SK-N-SH (cell line): ENCODE measurements around the gene GOLGA6L6.
"Not testable (repeated sequence)": the region's sequence is repeated elsewhere in the genome, so short reads cannot be mapped to it uniquely, and the experiment has no call there.

Experiments
- CTCF ChIP-seq: fragments of 200-600 bp; sonication (generic); IDR thresholded peaks from 2 replicates; pipeline ENCODE4 v1.6.1; 2017; ENCODE audit warnings: antibody characterized with exemption, mild to moderate bottlenecking, moderate library complexity
- EP300 ChIP-seq, 2 experiments: IDR thresholded peaks; 2 replicates each; pipeline versions ENCODE4 v1.4.0 to v1.6.1; 2012; ENCODE audit warnings: borderline replicate concordance in 1 of 2, low read depth in 1 of 2, low read length in 1 of 2
- EZH2phosphoT487 ChIP-seq: fragments of 200-600 bp; sonication (generic); IDR thresholded peaks from 2 replicates; pipeline ENCODE4 v1.6.1; 2017; ENCODE audit warnings: low read depth, mixed run types, mild to moderate bottlenecking, antibody characterized with exemption, moderate library complexity, borderline replicate concordance
- IRF3 ChIP-seq: fragments of 150-350 bp; IDR thresholded peaks from 2 replicates; pipeline ENCODE4 v1.6.1; 2016; ENCODE audit warnings: mild to moderate bottlenecking, low read depth, low read length
- JUND ChIP-seq: IDR thresholded peaks from 2 replicates; pipeline ENCODE4 v1.4.0; 2012
- MAX ChIP-seq: IDR thresholded peaks from 2 replicates; pipeline ENCODE4 v1.4.0; 2012; ENCODE audit warnings: low read depth
- NFIC ChIP-seq: IDR thresholded peaks from 2 replicates; pipeline ENCODE4 v1.4.0; 2012; ENCODE audit warnings: borderline replicate concordance
- POLR2AphosphoS5 ChIP-seq: IDR thresholded peaks from 2 replicates; pipeline ENCODE4 v1.6.1; 2012; ENCODE audit warnings: low read depth, low read length
- REST ChIP-seq: IDR thresholded peaks from 2 replicates; pipeline ENCODE4 v1.6.1; 2012; ENCODE audit warnings: mild to moderate bottlenecking, low read depth, low read length, moderate library complexity
- RFX5 ChIP-seq: IDR thresholded peaks from 2 replicates; pipeline ENCODE4 v1.6.1; 2012; ENCODE audit warnings: mild to moderate bottlenecking, improper control_type of control experiment, low read length
- TAF1 ChIP-seq: IDR thresholded peaks from 2 replicates; pipeline ENCODE4 v1.6.1; 2012; ENCODE audit warnings: low read depth, mild to moderate bottlenecking, low read length, moderate library complexity, borderline replicate concordance
- USF2 ChIP-seq: fragments of 150-350 bp; IDR thresholded peaks from 2 replicates; pipeline ENCODE4 v1.6.1; 2017; ENCODE audit warnings: antibody characterized with exemption, low read length, low read depth, borderline replicate concordance

- TF ChIP-seq CTCF; REST; IRF3; USF2; TAF1; EZH2phosphoT487; NFIC; MAX; RFX5; POLR2AphosphoS5; JUND; EP300 (IDR thresholded peaks at IDR 0.05; ENCODE audit: borderline replicate concordance in 1 of 2, low read depth in 1 of 2, low read length in 1 of 2): not testable (repeated sequence)
Observed at GRCh38 chr15:20590069-20590468, 48.5 kb upstream of the GOLGA6L6 start.
